Midbrain (tissue), 1 donor: Measurements from ENCODE around the gene YBX1.
"Not testable (repeated sequence)": the region's sequence is repeated elsewhere in the genome, so short reads cannot be mapped to it uniquely, and the experiment has no call there.

Experiments used
- DNase-seq: peaks from one replicate; lab custom pipeline; 2025; lab: John Stamatoyannopoulos, UW

Gene YBX1

DNA sequence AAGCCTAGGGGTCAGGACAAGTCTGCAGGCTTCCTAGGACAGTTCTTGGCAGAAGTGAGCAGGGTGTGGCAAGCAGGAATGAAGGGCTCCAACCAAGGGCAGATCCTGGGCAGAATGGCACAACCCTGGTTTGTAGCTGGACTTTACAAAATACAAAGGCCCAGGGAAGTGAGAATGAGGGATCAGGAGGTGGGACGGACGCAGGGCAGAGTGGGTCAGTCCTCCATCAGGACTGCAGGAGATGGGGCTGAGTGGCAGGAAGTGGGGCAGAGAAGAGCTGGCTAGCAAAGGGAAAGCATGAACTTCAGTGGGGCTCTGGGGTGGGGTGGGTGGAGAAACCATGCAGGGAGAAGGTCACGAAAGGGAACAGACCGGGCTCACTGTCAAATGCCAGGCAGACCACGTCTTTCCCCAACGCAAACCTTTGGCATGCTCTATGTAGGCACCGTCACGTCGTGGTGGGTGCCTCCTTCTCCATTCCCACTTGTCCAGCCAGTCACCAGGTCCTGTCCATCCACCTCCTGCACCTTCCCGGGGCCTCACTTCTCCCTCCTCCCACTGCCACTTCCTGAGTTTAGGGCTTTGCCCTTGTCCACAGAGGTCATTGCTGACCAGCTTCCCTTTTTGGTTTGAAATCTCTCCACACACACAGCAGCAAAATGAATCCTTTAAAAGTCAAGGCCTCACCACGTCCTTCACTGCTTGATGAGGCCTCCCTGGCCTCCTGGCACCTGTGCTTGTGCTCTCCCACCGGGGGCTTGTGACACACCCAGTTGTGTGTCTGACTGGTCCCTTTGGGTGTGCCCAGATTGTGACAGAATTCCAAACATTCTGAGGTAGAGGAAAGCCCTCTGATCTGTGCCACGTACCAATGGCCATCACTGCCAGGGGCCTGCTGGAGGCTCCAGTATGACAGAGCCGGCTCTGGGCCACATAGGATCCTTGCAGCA lies 66.5 kb downstream of the YBX1 start:
- no peak for DNase-seq

DNA sequence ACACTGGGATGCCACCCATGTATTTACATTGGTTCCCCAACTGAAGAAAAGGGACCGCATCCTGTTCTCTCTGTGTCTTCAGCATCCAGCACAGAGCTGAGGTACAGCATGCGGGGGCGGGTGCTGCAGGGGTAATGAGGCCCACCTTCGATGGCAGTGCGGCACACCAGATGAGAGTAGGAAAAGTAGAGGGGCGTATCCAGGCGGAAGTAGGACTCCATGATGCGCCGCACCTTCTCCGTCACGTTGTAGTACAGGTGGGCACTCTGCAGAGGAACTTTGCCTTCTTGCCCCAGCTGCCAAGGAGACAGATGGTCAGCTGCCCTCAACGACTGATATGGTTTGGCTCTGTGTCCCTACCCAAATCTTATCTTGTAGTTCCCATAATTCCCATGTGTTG lies 67.8 kb downstream of the YBX1 start:
- DNase-seq = no peak

DNA sequence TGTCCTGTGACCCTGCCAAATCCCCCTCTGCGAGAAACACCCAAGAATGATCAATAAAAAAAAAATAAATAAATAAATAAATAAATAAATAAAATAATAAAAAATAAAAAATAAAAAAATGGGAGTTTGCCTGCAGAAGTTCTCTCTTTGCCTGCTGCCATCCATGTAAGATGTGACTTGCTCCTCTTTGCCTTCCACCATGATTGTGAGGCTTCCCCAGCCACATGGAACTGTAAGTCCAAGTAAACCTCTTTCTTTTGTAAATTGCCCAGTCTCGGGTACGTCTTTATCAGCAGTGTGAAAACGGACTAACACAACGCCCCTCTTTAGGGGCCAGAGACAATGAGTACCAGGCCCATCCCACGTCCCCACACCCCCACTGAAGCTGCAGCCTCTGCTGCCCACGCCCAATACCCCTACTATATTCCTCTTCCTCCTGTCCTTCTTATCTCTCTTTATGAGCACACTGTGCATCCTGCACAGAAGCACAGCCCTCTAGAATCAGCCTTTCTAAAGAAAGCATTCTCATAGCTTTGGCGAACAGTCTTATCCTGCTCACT lies 69.4 kb downstream of the YBX1 start:
- DNase-seq = not testable (repeated sequence)

- DNase-seq = no peak
Measured at GRCh38 chr1:42752284-42752683, 70.1 kb downstream of the YBX1 start.

DNA sequence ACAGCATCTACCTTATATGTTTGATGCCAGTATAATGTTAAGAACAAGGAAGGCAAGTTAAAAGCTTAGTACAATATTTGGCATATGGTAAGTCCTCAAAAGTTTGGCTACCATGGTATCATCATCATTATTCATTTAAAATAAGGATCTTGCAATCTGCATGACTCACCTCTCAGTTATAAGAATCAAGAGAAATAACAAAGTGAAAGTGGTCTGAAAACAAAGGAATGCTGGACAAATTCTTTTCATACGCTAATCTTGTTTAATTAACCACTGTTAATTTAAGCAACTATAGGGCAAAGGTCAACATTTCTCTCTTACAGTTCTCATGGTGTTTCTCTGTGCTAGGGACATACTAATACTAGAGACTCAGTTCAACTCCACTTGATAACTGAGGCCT lies 70.9 kb downstream of the YBX1 start:
- no peak for DNase-seq
